Upper lobe of left lung (tissue), 4 donors: ENCODE results near the gene TMEM181.

Experiments
- POLR2A ChIP-seq, 4 donors: fragments of 450-650 bp; IDR thresholded peaks; one replicate each; pipeline ENCODE4 v1.5.1; 2016 to 2017; ENCODE audit warnings: antibody characterized with exemption in 4 of 4, mild to moderate bottlenecking in 2 of 4
- TF ChIP-seq, protein P1 (sequence below), 6 experiments: fragments of 450-650 bp in 4 of 6; fragments of 200-600 bp in 2 of 6; sonication (generic) in 2 of 6; IDR thresholded peaks; one replicate each; pipeline ENCODE4 v1.5.1; 2016 to 2019; ENCODE audit warnings: antibody characterized with exemption in 6 of 6

DNA sequence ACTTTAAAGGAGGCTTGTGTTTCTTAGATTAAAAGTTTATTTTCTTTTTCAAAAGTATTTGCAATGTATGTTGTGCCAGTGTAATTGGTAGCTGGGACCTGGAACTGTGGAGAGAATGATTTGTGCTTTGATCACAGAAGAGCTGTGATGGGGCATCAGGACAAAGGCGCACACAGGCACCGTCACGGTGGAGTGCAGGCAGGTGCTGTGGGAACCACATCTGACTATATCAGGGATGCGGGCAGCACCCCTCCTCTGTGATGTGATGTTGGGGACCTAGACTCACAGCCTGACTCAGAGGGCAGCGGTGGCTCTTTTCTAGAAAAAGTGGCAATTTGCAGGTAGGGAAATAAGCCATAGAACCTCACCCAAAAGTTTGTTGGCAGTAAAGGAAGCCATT lies 124.4 kb downstream of the TMEM181 start:
- TF ChIP-seq, protein P1, sequence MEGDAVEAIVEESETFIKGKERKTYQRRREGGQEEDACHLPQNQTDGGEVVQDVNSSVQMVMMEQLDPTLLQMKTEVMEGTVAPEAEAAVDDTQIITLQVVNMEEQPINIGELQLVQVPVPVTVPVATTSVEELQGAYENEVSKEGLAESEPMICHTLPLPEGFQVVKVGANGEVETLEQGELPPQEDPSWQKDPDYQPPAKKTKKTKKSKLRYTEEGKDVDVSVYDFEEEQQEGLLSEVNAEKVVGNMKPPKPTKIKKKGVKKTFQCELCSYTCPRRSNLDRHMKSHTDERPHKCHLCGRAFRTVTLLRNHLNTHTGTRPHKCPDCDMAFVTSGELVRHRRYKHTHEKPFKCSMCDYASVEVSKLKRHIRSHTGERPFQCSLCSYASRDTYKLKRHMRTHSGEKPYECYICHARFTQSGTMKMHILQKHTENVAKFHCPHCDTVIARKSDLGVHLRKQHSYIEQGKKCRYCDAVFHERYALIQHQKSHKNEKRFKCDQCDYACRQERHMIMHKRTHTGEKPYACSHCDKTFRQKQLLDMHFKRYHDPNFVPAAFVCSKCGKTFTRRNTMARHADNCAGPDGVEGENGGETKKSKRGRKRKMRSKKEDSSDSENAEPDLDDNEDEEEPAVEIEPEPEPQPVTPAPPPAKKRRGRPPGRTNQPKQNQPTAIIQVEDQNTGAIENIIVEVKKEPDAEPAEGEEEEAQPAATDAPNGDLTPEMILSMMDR (IDR thresholded peaks at IDR 0.05), result no peak
- no peak for TF ChIP-seq POLR2A (IDR thresholded peaks at IDR 0.05)
